Breast epithelium (tissue), 3 donors: ENCODE data around the gene MRPS12.

Experiments used
- POLR2A ChIP-seq: fragments of 450-650 bp; IDR thresholded peaks from one replicate; pipeline ENCODE4 v1.6.1; 2016; ENCODE audit warnings: antibody characterized with exemption, mild to moderate bottlenecking, moderate library complexity
- POLR2AphosphoS5 ChIP-seq, 3 donors: sonication (generic); formaldehyde crosslinking; IDR thresholded peaks; one replicate each; pipeline ENCODE4 v1.6.1; 2017; ENCODE audit warnings: antibody characterized with exemption in 3 of 3
- TF ChIP-seq, protein P1 (sequence below), 3 donors: fragments of 450-650 bp; IDR thresholded peaks; one replicate each; pipeline ENCODE4 v1.5.1; 2016 to 2017; ENCODE audit warnings: antibody characterized with exemption in 3 of 3, mild to moderate bottlenecking in 3 of 3, moderate library complexity in 3 of 3

DNA sequence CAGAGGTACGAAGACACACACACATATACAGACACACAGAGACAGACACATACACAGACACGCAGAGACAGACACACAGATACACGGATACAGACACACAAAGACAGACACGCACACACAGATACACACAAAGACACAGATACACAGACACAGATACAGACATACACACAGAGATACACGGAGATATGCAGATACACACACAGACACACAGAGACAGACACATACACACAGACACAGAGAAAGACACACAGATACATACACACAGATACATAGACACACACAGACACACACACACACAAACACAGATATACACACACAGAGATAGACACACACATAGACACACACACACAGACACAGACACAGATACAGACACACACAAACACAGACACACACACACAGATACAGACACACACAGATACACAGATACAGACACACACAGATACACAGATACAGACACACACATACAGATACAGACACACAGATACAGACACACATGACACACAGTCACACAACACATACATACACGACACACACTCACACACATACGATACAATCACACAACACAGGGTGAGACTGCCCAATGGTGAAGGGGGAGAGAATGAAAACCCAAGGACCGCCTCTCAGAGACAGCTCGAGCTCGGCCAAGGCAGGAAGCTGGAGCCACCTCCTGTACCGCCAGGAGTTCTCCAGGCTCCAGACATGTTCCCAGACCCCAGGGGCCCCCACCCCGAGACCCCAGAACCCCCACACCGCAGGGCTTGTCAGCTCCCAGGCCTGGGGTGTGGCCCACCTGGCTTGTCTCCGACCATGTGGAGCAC, 9.9 kb upstream of the MRPS12 start:
- TF ChIP-seq, protein P1, sequence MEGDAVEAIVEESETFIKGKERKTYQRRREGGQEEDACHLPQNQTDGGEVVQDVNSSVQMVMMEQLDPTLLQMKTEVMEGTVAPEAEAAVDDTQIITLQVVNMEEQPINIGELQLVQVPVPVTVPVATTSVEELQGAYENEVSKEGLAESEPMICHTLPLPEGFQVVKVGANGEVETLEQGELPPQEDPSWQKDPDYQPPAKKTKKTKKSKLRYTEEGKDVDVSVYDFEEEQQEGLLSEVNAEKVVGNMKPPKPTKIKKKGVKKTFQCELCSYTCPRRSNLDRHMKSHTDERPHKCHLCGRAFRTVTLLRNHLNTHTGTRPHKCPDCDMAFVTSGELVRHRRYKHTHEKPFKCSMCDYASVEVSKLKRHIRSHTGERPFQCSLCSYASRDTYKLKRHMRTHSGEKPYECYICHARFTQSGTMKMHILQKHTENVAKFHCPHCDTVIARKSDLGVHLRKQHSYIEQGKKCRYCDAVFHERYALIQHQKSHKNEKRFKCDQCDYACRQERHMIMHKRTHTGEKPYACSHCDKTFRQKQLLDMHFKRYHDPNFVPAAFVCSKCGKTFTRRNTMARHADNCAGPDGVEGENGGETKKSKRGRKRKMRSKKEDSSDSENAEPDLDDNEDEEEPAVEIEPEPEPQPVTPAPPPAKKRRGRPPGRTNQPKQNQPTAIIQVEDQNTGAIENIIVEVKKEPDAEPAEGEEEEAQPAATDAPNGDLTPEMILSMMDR (IDR thresholded peaks at IDR 0.05) = no peak
- TF ChIP-seq POLR2A = no peak
- TF ChIP-seq POLR2AphosphoS5 (IDR thresholded peaks at IDR 0.05) = no peak
